ENCODE data around the gene SPINK2. TPM values are rescaled to one million over a fixed set of nuclear protein-coding genes. Genes with fewer than 3 reads are reported as not detected.
A peak's percentile ranks its signal among the peaks of the same experiment; 100 is the strongest.

SPINK2 gene
- total RNA-seq, 1 donor from 2014 or later: not detected

GRCh38 chr4:56799824-56800756 is 21.4 kb downstream of the SPINK2 start:
- peak; percentile 80 for DNase-seq

- no peak for DNase-seq
These were observed 22.2 kb downstream of the SPINK2 start for GRCh38 chr4:56799161-56799759.

GRCh38 chr4:56796211-56796610 is 25.3 kb downstream of the SPINK2 start:
- DNase-seq: no peak

GRCh38 chr4:56791316-56791715 is 30.2 kb downstream of the SPINK2 start:
- DNase-seq: no peak

- DNase-seq: no peak
These were observed 30.8 kb downstream of the SPINK2 start for GRCh38 chr4:56790691-56791091.

GRCh38 chr4:56788081-56788480 is 33.4 kb downstream of the SPINK2 start:
- DNase-seq: no peak

GRCh38 chr4:56787380-56787779 is 34.1 kb downstream of the SPINK2 start:
- DNase-seq: no peak

GRCh38 chr4:56786955-56787354 is 34.5 kb downstream of the SPINK2 start:
- peak; percentile 56 for DNase-seq

GRCh38 chr4:56783986-56784385 is 37.5 kb downstream of the SPINK2 start:
- no peak for DNase-seq

- no peak for DNase-seq
These were observed 39.5 kb downstream of the SPINK2 start for GRCh38 chr4:56782019-56782418.

- no peak for DNase-seq
These were observed 48.2 kb downstream of the SPINK2 start for GRCh38 chr4:56773346-56773745.

GRCh38 chr4:56772134-56772533 is 49.4 kb downstream of the SPINK2 start:
- no peak for DNase-seq

- DNase-seq: no peak
These were observed 52.7 kb downstream of the SPINK2 start for GRCh38 chr4:56768763-56769162.

- DNase-seq: no peak
These were observed 53.2 kb downstream of the SPINK2 start for GRCh38 chr4:56768316-56768715.

GRCh38 chr4:56767567-56767966 is 53.9 kb downstream of the SPINK2 start:
- DNase-seq: no peak

GRCh38 chr4:56764775-56765174 is 56.7 kb downstream of the SPINK2 start:
- DNase-seq: no peak

GRCh38 chr4:56764223-56764622 is 57.3 kb downstream of the SPINK2 start:
- no peak for DNase-seq

- no peak for DNase-seq
These were observed 58.8 kb downstream of the SPINK2 start for GRCh38 chr4:56762484-56763250.

- no peak for DNase-seq
These were observed 61.3 kb downstream of the SPINK2 start for GRCh38 chr4:56760183-56760582.
